Stimulated activated naive B cell treated with anti-CD40 and anti-IgM and Interleukin-4, amounts not matched to agents 10 μg/mL and 1 μg/mL and 100 μg/mL, for 72 hours (primary cell): Measurements from ENCODE around the gene PLEKHA7.
"Not testable (repeated sequence)": the region's sequence is repeated elsewhere in the genome, so short reads cannot be mapped to it uniquely, and the experiment has no call there.

ENCODE experiments used
- ATAC-seq, 2 donors: fragments of 150-1000 bp; cut with Tn5 transposase; replicated peaks; 2 replicates each; pipeline ENCODE4 v1.10.0; 2021; ENCODE audit warnings: moderate library complexity in 1 of 2
- DNase-seq: peaks from one replicate; pipeline ENCODE4 v3.0.0; 2021
- H3K27ac Mint-ChIP-seq: one replicate; pipeline ENCODE4 v1.8.0; 2022; ENCODE audit warnings: mild to moderate bottlenecking, mixed read lengths
- H3K27me3 Mint-ChIP-seq, 2 donors: one replicate each; pipeline ENCODE4 v1.8.0; 2022; ENCODE audit warnings: mixed read lengths in 2 of 2
- H3K36me3 Mint-ChIP-seq, 2 donors: one replicate each; pipeline ENCODE4 v1.8.0; 2022; ENCODE audit warnings: mixed read lengths in 2 of 2, mild to moderate bottlenecking in 1 of 2
- H3K4me1 Mint-ChIP-seq, 2 donors: one replicate each; pipeline ENCODE4 v1.8.0; 2022; ENCODE audit warnings: mixed read lengths in 2 of 2, mild to moderate bottlenecking in 1 of 2
- H3K4me3 Mint-ChIP-seq, 2 donors: one replicate each; pipeline ENCODE4 v1.8.0; 2022; ENCODE audit warnings: mild to moderate bottlenecking in 2 of 2, mixed read lengths in 2 of 2, moderate library complexity in 1 of 2
- H3K9me3 Mint-ChIP-seq, 2 donors: one replicate each; pipeline ENCODE4 v1.8.0; 2022; ENCODE audit warnings: mixed read lengths in 2 of 2, mild to moderate bottlenecking in 1 of 2

Gene PLEKHA7

GRCh38 chr11:17014833-17015626 lies 816 bp upstream of the PLEKHA7 start:
- DNase-seq = no peak
- Mint-ChIP-seq H3K27me3 (peaks cover 18 to 31% of the 10 kb centered on the region in 2 donors), H3K9me3 (no peaks in the 10 kb centered on the region), H3K36me3 (peaks cover 3 to 7% of the 10 kb centered on the region in 2 donors), H3K27ac (peak overlapping the region; percentile 16), H3K4me3 (peak overlapping the region; percentile 84 to 88), H3K4me1 (peaks cover 3 to 7% of the 10 kb centered on the region in 2 donors)
- peak; percentile 66 to 67 for ATAC-seq

GRCh38 chr11:17013548-17014320 lies 480 bp downstream of the PLEKHA7 start:
- peaks cover 3 to 7% of the 10 kb centered on the region in 2 donors for H3K36me3 Mint-ChIP-seq
- no peak for DNase-seq
- ATAC-seq = peak; percentile 33 to 37
- no peak overlapping the region for H3K27ac Mint-ChIP-seq
- peaks cover 18 to 31% of the 10 kb centered on the region in 2 donors for H3K27me3 Mint-ChIP-seq
- peak overlapping the region in 1 of 2 donors; percentile 67 for H3K4me3 Mint-ChIP-seq
- no peaks in the 10 kb centered on the region for H3K9me3 Mint-ChIP-seq
- H3K4me1 Mint-ChIP-seq = peaks cover 3 to 7% of the 10 kb centered on the region in 2 donors

GRCh38 chr11:17012712-17013547 lies 1.3 kb downstream of the PLEKHA7 start:
- Mint-ChIP-seq H3K4me1 (peaks cover 3 to 7% of the 10 kb centered on the region in 2 donors), H3K27me3 (peaks cover 18 to 31% of the 10 kb centered on the region in 2 donors), H3K36me3 (peaks cover 3 to 7% of the 10 kb centered on the region in 2 donors), H3K4me3 (peak overlapping the region in 1 of 2 donors; percentile 67), H3K9me3 (no peaks in the 10 kb centered on the region), H3K27ac (no peak overlapping the region)
- DNase-seq (no peak), ATAC-seq (peak in 1 of 2 donors; percentile 5)

GRCh38 chr11:17012179-17012578 lies 2.0 kb downstream of the PLEKHA7 start:
- peaks cover 18 to 31% of the 10 kb centered on the region in 2 donors for H3K27me3 Mint-ChIP-seq
- DNase-seq (no peak), ATAC-seq (no peak)
- H3K4me3 Mint-ChIP-seq = no peak overlapping the region
- H3K4me1 Mint-ChIP-seq = peaks cover 3 to 7% of the 10 kb centered on the region in 2 donors
- no peaks in the 10 kb centered on the region for H3K9me3 Mint-ChIP-seq
- no peak overlapping the region for H3K27ac Mint-ChIP-seq
- H3K36me3 Mint-ChIP-seq = peaks cover 3 to 7% of the 10 kb centered on the region in 2 donors

- Mint-ChIP-seq H3K36me3 (peaks cover 3 to 7% of the 10 kb centered on the region in 2 donors), H3K9me3 (no peaks in the 10 kb centered on the region), H3K4me3 (no peak overlapping the region), H3K4me1 (peaks cover 3 to 7% of the 10 kb centered on the region in 2 donors), H3K27ac (no peak overlapping the region), H3K27me3 (peaks cover 14 to 20% of the 10 kb centered on the region in 2 donors)
- no peak for DNase-seq
- ATAC-seq = no peak
Observed at GRCh38 chr11:17010851-17011420, 3.3 kb downstream of the PLEKHA7 start.

GRCh38 chr11:17008099-17008498 lies 6.1 kb downstream of the PLEKHA7 start:
- ATAC-seq (no peak), DNase-seq (no peak)
- Mint-ChIP-seq H3K9me3 (no peaks in the 10 kb centered on the region), H3K4me3 (no peak overlapping the region), H3K36me3 (no peaks in the 10 kb centered on the region), H3K4me1 (no peaks in the 10 kb centered on the region), H3K27ac (no peak overlapping the region), H3K27me3 (peaks cover 0 to under 1% of the 10 kb centered on the region in 2 donors)

GRCh38 chr11:17005646-17006045 lies 8.6 kb downstream of the PLEKHA7 start:
- DNase-seq (no peak), ATAC-seq (no peak)
- H3K27ac Mint-ChIP-seq = no peak overlapping the region
- no peaks in the 10 kb centered on the region for H3K27me3 Mint-ChIP-seq
- no peaks in the 10 kb centered on the region for H3K4me1 Mint-ChIP-seq
- H3K4me3 Mint-ChIP-seq = no peak overlapping the region
- no peaks in the 10 kb centered on the region for H3K36me3 Mint-ChIP-seq
- no peaks in the 10 kb centered on the region for H3K9me3 Mint-ChIP-seq

GRCh38 chr11:17004486-17005148 lies 9.6 kb downstream of the PLEKHA7 start:
- no peaks in the 10 kb centered on the region for H3K36me3 Mint-ChIP-seq
- H3K4me3 Mint-ChIP-seq = no peak overlapping the region
- H3K27me3 Mint-ChIP-seq = no peaks in the 10 kb centered on the region
- H3K4me1 Mint-ChIP-seq = no peaks in the 10 kb centered on the region
- ATAC-seq (no peak), DNase-seq (no peak)
- no peak overlapping the region for H3K27ac Mint-ChIP-seq
- no peaks in the 10 kb centered on the region for H3K9me3 Mint-ChIP-seq

GRCh38 chr11:17003426-17003825 lies 10.8 kb downstream of the PLEKHA7 start:
- no peak for ATAC-seq
- H3K27me3 Mint-ChIP-seq = no peaks in the 10 kb centered on the region
- H3K4me3 Mint-ChIP-seq = no peak overlapping the region
- H3K27ac Mint-ChIP-seq = no peak overlapping the region
- no peak for DNase-seq
- H3K4me1 Mint-ChIP-seq = no peaks in the 10 kb centered on the region
- H3K36me3 Mint-ChIP-seq = no peaks in the 10 kb centered on the region
- no peaks in the 10 kb centered on the region for H3K9me3 Mint-ChIP-seq

- Mint-ChIP-seq H3K9me3 (no peaks in the 10 kb centered on the region), H3K4me3 (no peak overlapping the region), H3K4me1 (no peaks in the 10 kb centered on the region), H3K36me3 (no peaks in the 10 kb centered on the region), H3K27ac (no peak overlapping the region), H3K27me3 (no peaks in the 10 kb centered on the region)
- ATAC-seq (no peak), DNase-seq (no peak)
Observed at GRCh38 chr11:17002543-17002942, 11.7 kb downstream of the PLEKHA7 start.

GRCh38 chr11:17001806-17002205 lies 12.4 kb downstream of the PLEKHA7 start:
- ATAC-seq (no peak), DNase-seq (no peak)
- no peaks in the 10 kb centered on the region for H3K36me3 Mint-ChIP-seq
- no peak overlapping the region for H3K4me3 Mint-ChIP-seq
- H3K27me3 Mint-ChIP-seq = no peaks in the 10 kb centered on the region
- H3K9me3 Mint-ChIP-seq = no peaks in the 10 kb centered on the region
- H3K27ac Mint-ChIP-seq = no peak overlapping the region
- no peaks in the 10 kb centered on the region for H3K4me1 Mint-ChIP-seq

- no peaks in the 10 kb centered on the region for H3K9me3 Mint-ChIP-seq
- no peak for ATAC-seq
- no peaks in the 10 kb centered on the region for H3K4me1 Mint-ChIP-seq
- no peak overlapping the region for H3K27ac Mint-ChIP-seq
- H3K36me3 Mint-ChIP-seq = no peaks in the 10 kb centered on the region
- H3K27me3 Mint-ChIP-seq = no peaks in the 10 kb centered on the region
- no peak overlapping the region for H3K4me3 Mint-ChIP-seq
- no peak for DNase-seq
Observed at GRCh38 chr11:17000987-17001386, 13.2 kb downstream of the PLEKHA7 start.

GRCh38 chr11:17000253-17000652 lies 14.0 kb downstream of the PLEKHA7 start:
- H3K27me3 Mint-ChIP-seq, H3K4me1 Mint-ChIP-seq, H3K27ac Mint-ChIP-seq, DNase-seq, H3K4me3 Mint-ChIP-seq, H3K9me3 Mint-ChIP-seq, H3K36me3 Mint-ChIP-seq, ATAC-seq: not testable (repeated sequence)
